GM18498 (cell line): ENCODE data around the gene PFDN5.

Source experiments
- ATAC-seq: cut with Tn5 transposase; IDR thresholded peaks from one replicate; pipeline ENCODE4 v1.9.1; 2021; ENCODE audit warnings: mild to moderate bottlenecking, moderate library complexity; ENCODE audit not compliant: unreplicated experiment

Gene PFDN5

DNA sequence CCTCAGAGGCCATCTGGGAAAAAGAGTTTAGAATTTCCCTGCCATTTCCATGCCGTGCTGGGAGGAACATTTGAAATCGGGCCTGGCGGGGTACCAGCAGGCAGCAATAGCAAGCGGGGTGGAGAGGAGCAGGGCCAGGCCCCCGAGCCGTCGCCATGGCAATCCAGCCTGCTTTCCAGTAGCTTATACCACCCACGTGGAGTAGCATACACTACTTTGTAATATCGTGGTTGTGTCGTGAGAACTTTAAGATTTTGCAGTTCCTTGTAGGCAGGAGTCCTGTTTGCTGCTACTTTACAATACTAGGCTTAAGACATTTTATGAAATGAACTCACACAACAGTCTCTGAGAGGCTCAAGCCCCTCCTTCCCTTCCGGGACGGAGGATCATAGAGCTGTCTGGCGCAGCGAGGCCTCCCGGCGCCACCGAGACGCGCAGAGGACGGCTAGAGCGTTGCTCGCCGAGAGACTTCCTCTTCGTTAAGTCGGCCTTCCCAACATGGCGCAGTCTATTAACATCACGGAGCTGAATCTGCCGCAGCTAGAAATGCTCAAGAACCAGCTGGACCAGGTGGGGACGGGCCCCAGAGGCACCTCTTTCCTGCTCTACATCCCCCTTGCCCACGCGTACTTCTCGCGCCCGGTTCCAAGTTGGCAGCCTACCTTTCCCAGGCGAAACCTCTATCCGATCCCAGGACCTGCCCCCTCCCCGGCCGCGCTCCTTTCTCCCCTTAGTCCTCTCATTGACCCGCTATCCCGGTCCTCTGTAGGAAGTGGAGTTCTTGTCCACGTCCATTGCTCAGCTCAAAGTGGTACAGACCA is at the start of gene PFDN5:
TSS of gene PFDN5 (plus strand) at position 473 of the 821 bp plus-strand sequence. CDS start at position 499, 26 bp downstream.
- ATAC-seq: peak; percentile 85

DNA sequence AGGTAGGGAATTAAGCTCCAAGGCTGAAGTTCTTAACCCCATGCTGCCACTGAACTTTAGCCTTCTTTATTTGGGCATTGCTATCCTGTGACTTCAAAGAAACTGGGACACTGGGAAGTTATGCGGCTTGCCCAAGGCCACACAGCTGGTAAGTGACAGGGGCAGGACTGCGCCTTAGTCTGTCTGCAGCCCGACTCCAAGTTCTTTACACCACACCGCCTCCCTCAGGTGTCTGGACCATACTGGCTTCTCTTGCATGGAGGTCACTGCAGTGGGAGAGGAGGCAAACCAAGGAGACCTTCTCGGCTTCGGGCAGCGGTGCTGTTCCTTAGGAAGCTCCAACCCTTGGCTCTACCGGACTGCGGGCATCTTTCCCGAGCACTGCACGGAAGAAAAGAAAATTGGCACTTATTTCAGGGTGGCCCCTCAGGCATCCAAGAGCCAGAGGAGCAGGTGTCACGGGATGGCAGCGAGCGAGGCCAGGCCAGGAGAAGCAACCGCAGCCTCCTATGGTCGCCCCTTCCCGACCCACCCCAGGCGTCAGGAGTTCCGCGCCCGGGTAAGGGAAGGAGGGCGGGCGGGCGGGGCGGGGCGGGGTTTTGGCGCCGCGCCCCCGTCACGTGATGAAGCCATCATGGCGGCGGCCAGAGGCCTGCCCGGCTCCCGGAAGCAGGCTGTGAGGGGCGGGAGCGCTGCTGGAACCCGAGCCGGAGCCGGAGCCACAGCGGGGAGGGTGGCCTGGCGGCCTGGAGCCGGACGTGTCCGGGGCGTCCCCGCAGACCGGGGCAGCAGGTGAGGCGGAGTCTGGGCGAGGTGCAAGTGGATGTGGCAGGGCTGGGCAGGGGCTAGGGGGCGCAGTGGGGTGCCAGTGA is 43.6 kb upstream of the PFDN5 start:
- ATAC-seq: peak; percentile 73

DNA sequence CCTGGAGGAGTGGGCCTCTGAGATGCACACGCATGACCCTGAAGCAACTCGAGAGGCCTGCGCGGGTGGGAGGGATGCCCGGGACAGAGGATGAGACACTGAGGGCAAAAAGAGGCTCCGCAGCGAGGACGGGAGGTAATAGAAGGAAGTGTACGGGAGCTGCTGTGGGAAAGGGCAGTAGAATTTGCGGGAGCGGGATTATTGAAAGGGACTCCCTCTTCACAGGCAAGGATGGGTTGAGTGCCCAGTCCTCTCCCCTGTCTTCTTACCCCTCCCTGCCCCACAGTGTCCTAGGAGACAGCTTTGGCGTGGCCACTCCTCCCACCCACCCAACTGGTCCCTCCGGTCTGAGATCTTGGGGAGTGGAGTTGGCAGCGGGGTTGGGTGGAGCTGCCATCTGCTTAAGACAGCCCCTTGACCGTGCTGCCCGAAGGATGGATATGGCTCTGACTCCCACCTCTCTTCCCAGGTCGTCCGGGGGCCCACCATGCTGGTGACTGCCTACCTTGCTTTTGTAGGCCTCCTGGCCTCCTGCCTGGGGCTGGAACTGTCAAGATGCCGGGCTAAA is 42.9 kb upstream of the PFDN5 start:
- no peak for ATAC-seq

GRCh38 chr12:53253298-53253697 is 42.0 kb upstream of the PFDN5 start:
- ATAC-seq: no peak

DNA sequence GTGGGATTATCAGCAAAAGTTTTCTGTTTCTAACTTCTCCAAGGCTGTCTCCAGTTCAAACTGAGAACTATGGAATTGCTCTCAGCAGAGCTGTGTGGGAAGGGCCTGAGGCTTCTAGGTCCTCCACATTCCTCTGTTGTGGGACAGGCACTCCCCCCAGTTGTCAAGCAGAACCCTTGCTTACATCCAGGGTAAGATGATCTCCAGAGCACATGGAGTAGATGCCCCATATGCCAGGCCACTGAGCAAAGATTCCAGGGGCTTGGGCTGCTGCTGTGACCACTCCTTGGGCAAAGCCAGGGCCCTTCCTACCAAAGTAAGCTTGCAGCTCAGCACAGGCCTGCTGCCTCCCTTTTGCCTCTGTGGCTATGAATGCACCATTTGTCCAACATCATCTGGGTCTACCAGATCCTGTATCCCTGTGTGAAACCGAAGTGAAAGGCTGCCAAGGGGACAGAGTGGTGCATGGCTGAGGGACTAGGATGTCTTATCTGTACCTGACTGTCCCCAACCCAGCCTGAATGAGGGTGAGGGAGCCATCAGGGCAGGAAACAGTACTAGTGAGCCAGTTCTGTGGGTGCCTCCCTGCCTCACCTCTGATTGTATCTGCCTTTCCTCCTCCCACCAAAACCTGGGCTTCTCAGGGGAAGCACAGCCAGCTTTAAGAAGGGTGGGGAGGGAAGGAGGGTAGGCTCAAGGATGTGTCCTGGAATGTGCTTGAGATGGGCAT is 40.4 kb upstream of the PFDN5 start:
- no peak for ATAC-seq

GRCh38 chr12:53255996-53256395 is 39.3 kb upstream of the PFDN5 start:
- peak; percentile 35 for ATAC-seq

DNA sequence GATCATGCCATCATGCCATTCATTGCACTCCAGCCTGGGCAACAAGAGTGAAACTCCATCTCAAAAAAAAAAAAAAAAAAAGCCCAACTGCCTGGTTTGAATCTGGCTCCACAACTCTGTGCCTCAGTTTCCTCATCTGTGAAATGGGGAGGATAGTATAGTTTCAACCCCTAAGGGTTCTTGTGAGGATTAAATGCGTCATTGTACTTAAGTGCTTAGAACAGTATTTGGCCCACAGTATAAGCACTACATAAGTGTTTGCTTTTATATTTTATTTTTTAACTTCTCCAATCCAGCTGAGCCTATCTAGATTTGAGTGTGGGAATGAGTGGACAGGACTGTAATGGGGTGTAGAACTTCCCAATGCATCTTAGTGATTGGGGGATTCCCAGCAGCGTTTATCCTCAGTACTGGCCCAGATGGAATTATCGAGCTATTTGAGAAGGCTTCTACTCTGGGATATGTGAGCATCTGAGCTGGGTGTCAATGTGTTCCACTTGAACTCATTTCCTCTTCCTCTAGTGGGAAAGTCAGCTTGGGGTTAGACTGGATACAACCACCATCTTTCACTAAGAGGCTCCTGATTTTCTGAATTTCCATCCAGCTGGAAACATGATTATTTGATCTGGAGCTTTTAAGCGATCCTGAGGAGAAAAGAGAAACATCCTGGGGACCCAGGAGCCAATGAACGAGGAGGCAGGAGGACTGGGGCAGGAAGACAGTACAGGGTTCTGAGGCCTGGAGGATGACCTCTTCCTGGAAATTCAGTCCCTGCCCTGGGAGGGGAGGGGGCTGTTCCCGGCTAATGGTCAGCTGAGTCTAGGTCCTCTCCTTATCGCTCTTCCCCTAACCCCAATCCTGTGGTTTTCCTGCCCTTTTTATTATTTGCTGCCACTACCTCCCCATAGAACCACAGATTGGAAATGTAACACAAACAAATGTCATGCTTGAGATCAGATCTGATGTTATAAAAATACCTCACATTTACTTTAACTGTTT is 36.5 kb upstream of the PFDN5 start:
- ATAC-seq: no peak

GRCh38 chr12:53259891-53260290 is 35.5 kb upstream of the PFDN5 start:
- no peak for ATAC-seq

DNA sequence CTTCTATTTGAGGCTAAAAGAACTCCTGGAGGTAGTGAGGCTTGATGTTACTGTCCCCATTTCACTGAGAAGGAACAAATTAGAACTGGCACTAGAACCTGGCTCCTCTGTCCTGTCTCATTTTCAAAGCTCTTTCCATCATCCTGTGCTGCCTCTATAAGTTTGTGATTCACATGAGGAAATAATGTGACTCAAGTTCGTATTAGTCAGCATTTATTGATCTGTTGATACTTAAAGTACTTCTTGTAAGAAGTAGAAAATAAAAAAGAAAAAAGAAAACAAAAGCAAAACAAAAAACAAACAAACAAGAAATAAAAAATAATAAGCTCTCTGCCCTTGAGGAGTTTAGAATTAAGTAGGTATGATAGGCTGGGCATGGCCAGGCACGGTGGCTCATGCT is 29.6 kb upstream of the PFDN5 start:
- ATAC-seq: no peak

GRCh38 chr12:53267306-53267998 is 27.9 kb upstream of the PFDN5 start:
- ATAC-seq: peak; percentile 26

GRCh38 chr12:53267999-53268629 is 27.2 kb upstream of the PFDN5 start, which contains the start of gene ESPL1:
Gene ESPL1, plus strand, starts transcription at chr12:53268299. Its CDS starts 468 bp downstream, at chr12:53268767.
- ATAC-seq: peak; percentile 84

DNA sequence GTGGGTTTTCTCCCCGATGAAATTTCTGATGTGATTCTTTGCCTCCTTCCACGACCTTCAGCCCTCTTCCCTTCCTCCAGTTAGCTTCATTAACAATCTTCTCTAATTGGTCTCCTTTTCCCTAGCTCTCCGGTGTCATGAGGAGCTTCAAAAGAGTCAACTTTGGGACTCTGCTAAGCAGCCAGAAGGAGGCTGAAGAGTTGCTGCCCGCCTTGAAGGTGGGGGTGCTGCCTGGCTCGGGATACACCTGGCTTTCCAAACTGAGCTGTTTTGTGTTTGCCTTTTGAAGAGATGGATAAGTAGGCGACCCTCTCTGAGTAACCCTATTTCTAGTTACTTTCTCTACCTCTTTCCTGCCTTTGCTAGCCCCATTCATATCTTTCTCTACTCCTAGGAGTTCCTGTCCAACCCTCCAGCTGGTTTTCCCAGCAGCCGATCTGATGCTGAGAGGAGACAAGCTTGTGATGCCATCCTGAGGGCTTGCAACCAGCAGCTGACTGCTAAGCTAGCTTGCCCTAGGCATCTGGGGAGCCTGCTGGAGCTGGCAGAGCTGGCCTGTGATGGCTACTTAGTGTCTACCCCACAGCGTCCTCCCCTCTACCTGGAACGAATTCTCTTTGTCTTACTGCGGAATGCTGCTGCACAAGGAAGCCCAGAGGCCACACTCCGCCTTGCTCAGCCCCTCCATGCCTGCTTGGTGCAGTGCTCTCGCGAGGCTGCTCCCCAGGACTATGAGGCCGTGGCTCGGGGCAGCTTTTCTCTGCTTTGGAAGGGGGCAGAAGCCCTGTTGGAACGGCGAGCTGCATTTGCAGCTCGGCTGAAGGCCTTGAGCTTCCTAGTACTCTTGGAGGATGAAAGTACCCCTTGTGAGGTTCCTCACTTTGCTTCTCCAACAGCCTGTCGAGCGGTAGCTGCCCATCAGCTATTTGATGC is 26.4 kb upstream of the PFDN5 start:
- ATAC-seq: no peak

DNA sequence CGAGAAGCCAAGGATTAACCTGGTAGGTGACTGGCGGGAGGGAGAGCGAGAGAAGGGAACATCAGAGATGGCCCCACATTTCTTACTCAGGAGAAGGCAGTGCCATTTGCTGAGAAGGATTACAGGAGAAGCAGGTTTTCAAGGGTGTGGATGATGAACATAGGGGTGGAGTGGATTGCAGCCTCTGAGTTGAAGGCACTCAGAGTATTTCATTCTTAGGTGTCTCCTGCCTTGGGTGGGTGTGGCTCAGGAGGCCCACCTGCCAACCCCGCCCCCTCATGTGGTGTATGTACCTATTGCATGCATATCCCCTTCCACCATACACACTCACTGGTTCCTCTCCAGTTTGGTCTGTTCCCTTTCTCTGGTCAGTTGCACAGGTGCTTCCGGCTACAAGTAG is 20.9 kb upstream of the PFDN5 start:
- no peak for ATAC-seq

DNA sequence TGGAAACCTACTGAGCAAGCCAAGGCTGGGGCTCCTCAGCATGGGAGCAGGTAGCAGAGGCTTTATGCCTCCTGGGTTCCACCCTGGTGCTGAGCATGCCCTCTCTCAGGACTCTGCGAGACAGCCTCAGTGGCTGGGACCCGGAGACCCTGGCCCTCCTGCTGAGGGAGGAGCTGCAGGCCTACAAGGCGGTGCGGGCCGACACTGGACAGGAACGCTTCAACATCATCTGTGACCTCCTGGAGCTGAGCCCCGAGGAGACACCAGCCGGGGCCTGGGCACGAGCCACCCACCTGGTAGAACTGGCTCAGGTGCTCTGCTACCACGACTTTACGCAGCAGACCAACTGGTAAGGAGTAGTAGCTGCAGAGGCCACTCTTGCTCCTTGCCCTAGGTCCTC is 18.8 kb upstream of the PFDN5 start:
- no peak for ATAC-seq

DNA sequence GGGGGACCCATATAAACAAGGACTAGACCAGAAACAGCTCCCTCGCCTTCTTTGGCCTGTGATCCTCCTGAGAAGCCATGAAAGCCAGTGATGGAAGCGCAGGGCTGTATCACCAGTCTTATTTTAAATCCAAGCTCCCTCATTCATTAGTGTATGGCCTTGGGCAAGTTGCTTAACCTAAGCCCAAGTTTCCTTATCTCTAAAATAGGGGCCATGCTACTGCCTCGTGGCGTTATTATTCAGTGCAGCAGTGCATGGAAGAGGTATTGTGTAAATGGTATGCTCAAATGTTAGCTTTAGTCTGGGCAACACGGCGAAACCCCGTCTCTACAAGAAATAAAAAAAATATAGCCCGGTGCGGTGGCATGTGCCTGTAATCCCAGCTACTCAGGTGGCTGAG is 17.4 kb upstream of the PFDN5 start:
- no peak for ATAC-seq

GRCh38 chr12:53279283-53279869 is 16.0 kb upstream of the PFDN5 start:
- ATAC-seq: no peak

- ATAC-seq: no peak
Measured at GRCh38 chr12:53279888-53280498, 15.3 kb upstream of the PFDN5 start.
